HCT116 (cell line): Measurements from ENCODE around the gene STIM1. TPM values are rescaled to one million over a fixed set of nuclear protein-coding genes. Genes with fewer than 3 reads are reported as not detected.

Source experiments
- ATAC-seq: fragments of 200-7000 bp; cut with Tn5 transposase; 2 replicates; pipeline ENCODE4 v1.9.1; 2020; ENCODE audit warnings: mild to moderate bottlenecking, moderate library complexity
- BruUV-seq: library from RNA; stranded (reverse); fragments of 400-500 nt; replicated peaks from 2 replicates; lab custom pipeline; 2021; lab: Mats Ljungman, UMichigan
- CTCF ChIA-PET: fragments of 300-600 bp; sonication (Branson Sonifier 250); formaldehyde crosslinking; loops from one replicate; lab custom pipeline; 2021; ENCODE audit warnings: antibody characterized with exemption; lab: Charles Lee
- POLR2A ChIA-PET: fragments of 300-600, 350-600 bp; sonication (Branson Sonifier 250); formaldehyde crosslinking; loops from one replicate; lab custom pipeline; 2021; ENCODE audit warnings: antibody characterized with exemption; lab: Charles Lee
- RAD21 ChIA-PET, 2 experiments: fragments of 300-600 bp; sonication (Branson Sonifier 250); formaldehyde crosslinking; loops; one replicate each; lab custom pipeline; 2023; ENCODE audit warnings: low total read pairs in 2 of 2; ENCODE audit not compliant: uncharacterized antibody in 2 of 2, unreplicated experiment in 2 of 2, low non-redundant PET in 1 of 2; lab: Charles Lee
- DNase-seq: peaks from one replicate; pipeline ENCODE4 v3.0.0-alpha.2; 2010; ENCODE audit warnings: low read depth, low spot score
- H2AFZ ChIP-seq: fragments of 200-600 bp; shearing (Covaris generic), sonication (generic); 2 replicates; pipeline ENCODE4 v1.6.1; 2017; ENCODE audit warnings: low read depth, mixed run types, mixed read lengths, antibody characterized with exemption, low read length; ENCODE audit not compliant: poor library complexity, severe bottlenecking
- H3K27ac ChIP-seq: 2 replicates; pipeline ENCODE4 v1.5.1; 2012; ENCODE audit warnings: low read depth, low read length
- H3K27me3 ChIP-seq: fragments of 200-600 bp; sonication (generic); 2 replicates; pipeline ENCODE4 v1.6.1; 2016; ENCODE audit warnings: mixed run types, low read length, mixed read lengths; ENCODE audit not compliant: insufficient read depth
- H3K36me3 ChIP-seq, 2 experiments: fragments of 200-500 bp in 1 of 2; fragments of 200-600 bp in 1 of 2; sonication (Bioruptor generic) in 1 of 2; sonication (generic) in 1 of 2; 2 replicates each; pipeline versions ENCODE4 v1.5.1 to v1.6.1; 2014 to 2016; ENCODE audit warnings: low read length in 2 of 2, inconsistent platforms in 1 of 2, mixed read lengths in 1 of 2, mixed run types in 1 of 2; ENCODE audit not compliant: insufficient read depth in 2 of 2, control insufficient read depth in 1 of 2
- H3K4me1 ChIP-seq, 2 experiments: fragments of 200-600 bp in 1 of 2; sonication (generic) in 1 of 2; 2 replicates each; pipeline versions ENCODE4 v1.5.1 to v1.6.1; 2012 to 2017; ENCODE audit warnings: low read length in 2 of 2, inconsistent platforms in 1 of 2, mild to moderate bottlenecking in 1 of 2, mixed read lengths in 1 of 2, mixed run types in 1 of 2, moderate library complexity in 1 of 2; ENCODE audit not compliant: insufficient read depth in 2 of 2, control insufficient read depth in 1 of 2
- H3K4me2 ChIP-seq: fragments of 200-600 bp; sonication (generic); 2 replicates; pipeline ENCODE4 v1.6.1; 2017; ENCODE audit warnings: mixed run types, low read length, mixed read lengths
- H3K4me3 ChIP-seq, 2 experiments: fragments of 200-600 bp in 1 of 2; sonication (generic) in 1 of 2; replicated peaks in 1 of 2; 2 replicates each; pipeline ENCODE4 v1.5.1; 2011 to 2016; ENCODE audit warnings: low read length in 2 of 2, control low read depth in 1 of 2, low read depth in 1 of 2, mild to moderate bottlenecking in 1 of 2, mixed read lengths in 1 of 2, mixed run types in 1 of 2
- H3K79me2 ChIP-seq: fragments of 200-600 bp; sonication (generic); 2 replicates; pipeline ENCODE4 v1.6.1; 2017; ENCODE audit warnings: mild to moderate bottlenecking, mixed run types, low read length, moderate library complexity, mixed read lengths; ENCODE audit not compliant: insufficient read depth
- H3K9ac ChIP-seq: fragments of 200-600 bp; sonication (generic); 2 replicates; pipeline ENCODE4 v1.6.1; 2016; ENCODE audit warnings: low read length, mixed read lengths
- H3K9me2 ChIP-seq: fragments of 200-600 bp; sonication (generic), shearing (Covaris generic); 2 replicates; pipeline ENCODE4 v1.6.1; 2017; ENCODE audit warnings: mixed run types, mild to moderate bottlenecking, moderate library complexity; ENCODE audit not compliant: insufficient read depth
- H3K9me3 ChIP-seq, 2 experiments: fragments of 200-500 bp in 1 of 2; fragments of 200-600 bp in 1 of 2; sonication (Bioruptor generic) in 1 of 2; sonication (generic) in 1 of 2; 2 replicates each; pipeline ENCODE4 v1.6.1; 2014 to 2017; ENCODE audit warnings: low read length in 2 of 2, mixed read lengths in 2 of 2, inconsistent platforms in 1 of 2, low read depth in 1 of 2, mild to moderate bottlenecking in 1 of 2, mixed run types in 1 of 2, moderate library complexity in 1 of 2; ENCODE audit not compliant: control insufficient read depth in 1 of 2, insufficient read depth in 1 of 2
- H4K20me1 ChIP-seq: fragments of 200-600 bp; sonication (generic), shearing (Covaris generic); 2 replicates; pipeline ENCODE4 v1.6.1; 2017; ENCODE audit warnings: mixed run types, mild to moderate bottlenecking, moderate library complexity; ENCODE audit not compliant: insufficient read depth
- CBX3 ChIP-seq: IDR thresholded peaks from 2 replicates; pipeline ENCODE4 v1.6.1; 2012; ENCODE audit warnings: low read depth
- CEBPB ChIP-seq: IDR thresholded peaks from 2 replicates; pipeline ENCODE4 v1.6.1; 2012; ENCODE audit warnings: low read depth
- EGR1 ChIP-seq: IDR thresholded peaks from 2 replicates; pipeline ENCODE4 v1.6.1; 2012; ENCODE audit warnings: low read depth
- ELF1 ChIP-seq: IDR thresholded peaks from 2 replicates; pipeline ENCODE4 v1.6.1; 2012; ENCODE audit warnings: low read depth, borderline replicate concordance
- EZH2phosphoT487 ChIP-seq: fragments of 200-600 bp; IDR thresholded peaks from 2 replicates; pipeline ENCODE4 v1.6.1; 2018; ENCODE audit warnings: antibody characterized with exemption, borderline replicate concordance
- FOSL1 ChIP-seq: IDR thresholded peaks from 2 replicates; pipeline ENCODE4 v1.6.1; 2012; ENCODE audit warnings: low read depth
- POLR2A ChIP-seq: IDR thresholded peaks from 2 replicates; pipeline ENCODE4 v1.7.0; 2011; ENCODE audit warnings: borderline replicate concordance; ENCODE audit not compliant: insufficient read depth, insufficient read length; ENCODE audit errors: extremely low read depth
- RAD21 ChIP-seq: IDR thresholded peaks from 2 replicates; pipeline ENCODE4 v1.6.1; 2012; ENCODE audit warnings: low read depth, mild to moderate bottlenecking
- REST ChIP-seq: IDR thresholded peaks from 2 replicates; pipeline ENCODE4 v1.6.1; 2012; ENCODE audit warnings: low read depth
- SIN3A ChIP-seq: IDR thresholded peaks from 2 replicates; pipeline ENCODE4 v1.6.1; 2012; ENCODE audit warnings: low read depth
- SP1 ChIP-seq: IDR thresholded peaks from 2 replicates; pipeline ENCODE4 v1.6.1; 2012; ENCODE audit warnings: low read depth
- TCF7L2 ChIP-seq: IDR thresholded peaks from 2 replicates; pipeline ENCODE4 v1.7.0; 2011; ENCODE audit warnings: borderline replicate concordance, inconsistent platforms; ENCODE audit not compliant: insufficient read depth, insufficient read length; ENCODE audit errors: extremely low read depth
- YY1 ChIP-seq: IDR thresholded peaks from 2 replicates; pipeline ENCODE4 v1.6.1; 2011; ENCODE audit warnings: low read length, low read depth, moderate library complexity, mild to moderate bottlenecking; ENCODE audit not compliant: insufficient replicate concordance; ENCODE audit errors: extremely low read depth
- ZBTB33 ChIP-seq: IDR thresholded peaks from 2 replicates; pipeline ENCODE4 v1.6.1; 2011; ENCODE audit warnings: mild to moderate bottlenecking, low read length, moderate library complexity; ENCODE audit not compliant: insufficient replicate concordance; ENCODE audit errors: extremely low read depth
- ZFX ChIP-seq: fragments of 450-650 bp; IDR thresholded peaks from 2 replicates; pipeline ENCODE4 v1.6.1; 2017
- ZNF274 ChIP-seq: fragments of 200-500 bp; sonication (Bioruptor generic); IDR thresholded peaks from 2 replicates; pipeline ENCODE4 v1.6.1; 2014; ENCODE audit warnings: mild to moderate bottlenecking, low read depth, low read length, inconsistent platforms
- intact Hi-C: fragments of 100-400 bp; cut with micrococcal nuclease; formaldehyde crosslinking; loops from 2 replicates; pipeline ENCODE4 v1.10.0; 2022
- total RNA-seq: library from RNA; stranded (reverse); gene quantifications from one replicate; pipeline ENCODE4 v1.2.1, GENCODE V29; 2021; ENCODE audit not compliant: unreplicated experiment
- TF ChIP-seq, protein P1 (sequence below), 3 experiments: fragments of 200-600 bp in 1 of 3; sonication (generic) in 1 of 3; IDR thresholded peaks in 2 of 3; conservative IDR thresholded peaks in 1 of 3; 2 replicates each; pipeline ENCODE4 v1.5.1; 2012 to 2017; ENCODE audit warnings: low read depth in 2 of 3, low read length in 2 of 3, antibody characterized with exemption in 1 of 3, borderline replicate concordance in 1 of 3, control low read depth in 1 of 3, mild to moderate bottlenecking in 1 of 3, mixed read lengths in 1 of 3, mixed run types in 1 of 3, moderate library complexity in 1 of 3; ENCODE audit not compliant: insufficient read depth in 1 of 3

STIM1 gene
- total RNA-seq, 1 experiment from 2014 or later, result 22.3 TPM

DNA sequence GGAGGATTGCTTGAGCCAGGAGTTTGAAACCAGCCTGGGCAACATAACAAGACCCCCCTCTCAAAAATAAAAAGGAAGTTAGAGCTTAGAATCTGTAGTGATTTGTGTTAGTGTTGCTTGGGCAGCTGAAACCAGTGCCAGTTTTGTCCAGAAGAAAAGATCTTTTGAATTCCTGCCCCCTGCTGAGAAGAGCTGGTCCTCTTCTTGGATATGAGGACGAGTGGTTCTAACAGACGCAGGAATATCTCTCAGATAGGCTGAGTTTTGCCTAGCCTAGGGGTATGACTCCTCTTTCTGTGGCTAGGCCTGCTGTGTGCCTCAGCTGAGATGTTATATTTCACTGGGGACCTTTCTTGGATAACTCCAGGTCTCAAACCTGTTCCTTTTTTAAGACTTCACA lies 102.8 kb downstream of the STIM1 start:
- POLR2A ChIA-PET, result no interaction called here
- H3K36me3 ChIP-seq, result no peaks in the 10 kb centered on the region

More for the DNA sequence above, 102.8 kb downstream of the STIM1 start:
- Histone ChIP-seq H2AFZ (no peak overlapping the region), H3K9me3 (no peaks in the 10 kb centered on the region), H4K20me1 (no peaks in the 10 kb centered on the region), H3K4me1 (peaks cover 0 to 12% of the 10 kb centered on the region in 2 experiments; a peak in 2 of 4 replicates), H3K27ac (no peak overlapping the region), H3K4me3 (no peak overlapping the region), H3K79me2 (no peaks in the 10 kb centered on the region), H3K9me2 (no peaks in the 10 kb centered on the region), H3K27me3 (no peaks in the 10 kb centered on the region), H3K9ac (no peak overlapping the region), H3K4me2 (no peak overlapping the region)
- RAD21 ChIA-PET, result no interaction called here
- BruUV-seq, result no TSS peak
- ATAC-seq (no peak), DNase-seq (no peak)
- intact Hi-C loops, result no loop called here
- CTCF ChIA-PET, result interaction anchor here (2.0 to 2.7 kb wide), 2 partner anchors 104 to 109 kb away, joined by 6 to 11 read pairs; partner anchors contain the start of gene STIM1
- TF ChIP-seq REST, result no peak
- no peak for TF ChIP-seq ELF1
- TF ChIP-seq TCF7L2, result no peak
- TF ChIP-seq ZBTB33, result no peak
- TF ChIP-seq FOSL1, result no peak
- no peak for TF ChIP-seq RAD21
- no peak for TF ChIP-seq ZNF274
- TF ChIP-seq EGR1, result no peak
- TF ChIP-seq CBX3, result no peak
- TF ChIP-seq, protein P1, sequence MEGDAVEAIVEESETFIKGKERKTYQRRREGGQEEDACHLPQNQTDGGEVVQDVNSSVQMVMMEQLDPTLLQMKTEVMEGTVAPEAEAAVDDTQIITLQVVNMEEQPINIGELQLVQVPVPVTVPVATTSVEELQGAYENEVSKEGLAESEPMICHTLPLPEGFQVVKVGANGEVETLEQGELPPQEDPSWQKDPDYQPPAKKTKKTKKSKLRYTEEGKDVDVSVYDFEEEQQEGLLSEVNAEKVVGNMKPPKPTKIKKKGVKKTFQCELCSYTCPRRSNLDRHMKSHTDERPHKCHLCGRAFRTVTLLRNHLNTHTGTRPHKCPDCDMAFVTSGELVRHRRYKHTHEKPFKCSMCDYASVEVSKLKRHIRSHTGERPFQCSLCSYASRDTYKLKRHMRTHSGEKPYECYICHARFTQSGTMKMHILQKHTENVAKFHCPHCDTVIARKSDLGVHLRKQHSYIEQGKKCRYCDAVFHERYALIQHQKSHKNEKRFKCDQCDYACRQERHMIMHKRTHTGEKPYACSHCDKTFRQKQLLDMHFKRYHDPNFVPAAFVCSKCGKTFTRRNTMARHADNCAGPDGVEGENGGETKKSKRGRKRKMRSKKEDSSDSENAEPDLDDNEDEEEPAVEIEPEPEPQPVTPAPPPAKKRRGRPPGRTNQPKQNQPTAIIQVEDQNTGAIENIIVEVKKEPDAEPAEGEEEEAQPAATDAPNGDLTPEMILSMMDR (IDR thresholded peaks at IDR 0.05 in 2 of 3, conservative IDR thresholded peaks at IDR 0.05 in 1 of 3; ENCODE audit: borderline replicate concordance in 1 of 3, insufficient read depth in 1 of 3, low read depth in 2 of 3, low read length in 2 of 3), result no peak
- TF ChIP-seq EZH2phosphoT487, result no peak
- TF ChIP-seq POLR2A, result no peak
- no peak for TF ChIP-seq YY1
- no peak for TF ChIP-seq CEBPB
- no peak for TF ChIP-seq ZFX
- no peak for TF ChIP-seq SIN3A
- TF ChIP-seq SP1, result no peak
